Sigmoid colon (tissue), 7 donors: ENCODE data around the gene TRMT2A. TPM values are rescaled to one million over a fixed set of nuclear protein-coding genes. Genes with fewer than 3 reads are reported as not detected.

ENCODE experiments used
- DNase-seq: peaks from one replicate; pipeline ENCODE4 v3.0.0-alpha.2; 2019
- H3K27ac ChIP-seq, 4 donors: fragments of 200-600 bp; sonication (generic); one replicate each; pipeline ENCODE4 v1.5.1; 2016 to 2019; ENCODE audit warnings: mild to moderate bottlenecking in 1 of 4
- H3K27me3 ChIP-seq, 3 donors: fragments of 200-600 bp; sonication (generic); one replicate each; pipeline ENCODE4 v1.5.1; 2019; ENCODE audit warnings: mild to moderate bottlenecking in 1 of 3
- H3K36me3 ChIP-seq, 4 donors: fragments of 200-600 bp; sonication (generic); one replicate each; pipeline ENCODE4 v1.5.1; 2016 to 2019
- H3K4me1 ChIP-seq, 4 donors: fragments of 200-600 bp; sonication (generic); one replicate each; pipeline ENCODE4 v1.5.1; 2017 to 2019
- H3K4me3 ChIP-seq, 4 donors: fragments of 200-600 bp; sonication (generic); one replicate each; pipeline ENCODE4 v1.5.1; 2017 to 2019; ENCODE audit warnings: mild to moderate bottlenecking in 2 of 4, moderate library complexity in 1 of 4
- H3K9me3 ChIP-seq, 4 donors: fragments of 200-600 bp in 3 of 4; sonication (generic) in 3 of 4; one replicate each; pipeline versions ENCODE4 v1.5.1 to v1.6.1; 2013 to 2019
- EP300 ChIP-seq, 4 donors: sonication (generic); formaldehyde crosslinking; IDR thresholded peaks; one replicate each; pipeline ENCODE4 v1.6.1; 2017; ENCODE audit warnings: antibody characterized with exemption in 4 of 4
- POLR2A ChIP-seq, 2 donors: fragments of 450-650 bp; IDR thresholded peaks; one replicate each; pipeline ENCODE4 v1.6.1; 2016; ENCODE audit warnings: antibody characterized with exemption in 2 of 2, mild to moderate bottlenecking in 2 of 2, moderate library complexity in 2 of 2
- POLR2AphosphoS5 ChIP-seq, 4 donors: sonication (generic); formaldehyde crosslinking; IDR thresholded peaks; one replicate each; pipeline ENCODE4 v1.6.1; 2017; ENCODE audit warnings: antibody characterized with exemption in 4 of 4
- WGBS, 2 donors: extraction: QIAGEN DNeasy Blood & Tissue Kit; methylation state at CpG; one replicate each; pipeline ENCODE4 v1.1.7; 2013; 5-methylcytosine and 5-hydroxymethylcytosine counted together
- intact Hi-C: fragments of 100-400 bp; cut with DNase I; formaldehyde crosslinking; loops from one replicate; pipeline ENCODE4 v1.15.1; 2023
- polyA plus RNA-seq, 3 donors: library from polyadenylated mRNA; stranded (reverse); fragments of 200-250 nt; gene quantifications; one replicate each; pipeline ENCODE4 v1.2.3, GENCODE V29; 2013
- total RNA-seq, 4 donors: library from RNA; depleted of rRNA; stranded (reverse); fragments of >200 nt; gene quantifications; one replicate each; pipeline ENCODE4 v1.1.0, GENCODE V29; 2016
- TF ChIP-seq, protein P1 (sequence below), 4 experiments: fragments of 450-650 bp in 3 of 4; fragments of 200-600 bp in 1 of 4; IDR thresholded peaks; one replicate each; pipeline ENCODE4 v1.5.1; 2016 to 2019; ENCODE audit warnings: antibody characterized with exemption in 4 of 4, mild to moderate bottlenecking in 3 of 4, moderate library complexity in 2 of 4
- donor health status: healthy with polysubstance abuse.
- donor health status: Bipolar disorder and iron deficiency.
- donor health status: healthy.

The TRMT2A gene
- total and polyA plus RNA-seq, 7 donors, result 8.6 to 55.1 (median 43.7) TPM

DNA sequence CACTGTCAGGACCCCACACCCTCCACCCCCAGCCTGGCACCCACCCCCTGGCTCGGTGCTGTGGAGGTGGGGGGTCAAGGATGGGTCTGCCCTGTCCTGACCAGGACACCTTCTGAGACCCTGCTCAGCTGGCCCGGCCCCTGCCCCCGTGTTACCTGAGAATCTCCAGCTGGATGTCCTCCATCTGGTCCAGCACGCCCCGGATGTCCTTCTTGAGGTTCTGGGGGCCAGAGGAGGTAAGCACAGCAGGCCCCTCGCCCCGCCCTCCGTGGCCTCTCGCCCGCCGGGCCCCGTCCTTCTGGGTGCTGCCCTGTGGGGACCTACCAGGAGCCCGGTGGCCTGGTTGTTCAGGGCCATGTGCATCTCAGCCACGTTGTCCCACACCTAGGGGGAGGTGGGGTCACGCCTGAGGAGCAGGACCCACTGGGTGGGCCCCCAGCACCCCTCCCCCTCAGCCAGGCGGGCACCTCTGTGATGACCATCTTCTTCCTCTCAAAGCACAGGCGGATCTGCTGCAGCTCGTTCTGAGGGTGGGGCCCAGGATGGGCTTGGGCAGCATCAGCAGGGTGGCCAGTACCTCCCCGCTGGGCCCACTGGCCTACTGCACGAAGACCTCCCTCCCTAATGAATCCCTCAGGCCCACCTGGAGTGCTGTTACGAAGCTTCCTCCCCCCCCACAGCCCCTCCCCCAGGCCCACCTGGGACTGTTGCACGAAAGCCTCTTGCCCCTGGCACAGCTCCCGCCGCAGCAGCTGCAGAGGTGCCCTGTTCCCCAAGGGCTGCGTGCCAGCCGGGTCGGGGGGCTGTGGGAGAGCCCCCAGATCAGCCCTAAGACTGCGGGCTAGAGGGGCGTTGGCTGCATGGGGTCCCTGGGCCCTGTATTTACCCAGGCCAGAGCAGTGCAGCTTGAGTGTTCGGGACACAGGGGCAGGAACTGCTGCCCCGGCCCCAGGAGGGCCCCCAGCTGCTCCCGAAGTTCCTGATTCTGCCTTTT lies 32.5 kb upstream of the TRMT2A start:
- intact Hi-C loops, result no loop called here
- Histone ChIP-seq H3K36me3 (peaks cover 0 to 7% (median 0%) of the 10 kb centered on the region in 4 donors), H3K4me3 (no peak overlapping the region), H3K9me3 (no peaks in the 10 kb centered on the region), H3K27ac (no peak overlapping the region), H3K4me1 (no peaks in the 10 kb centered on the region), H3K27me3 (peaks cover 0 to 5% (median 4%) of the 10 kb centered on the region in 3 donors)
- no peak for DNase-seq
- WGBS, 2 donors, result 52 to 63% methylated on average over 32 of the region's 32 CpGs
- TF ChIP-seq EP300 (IDR thresholded peaks at IDR 0.05), result no peak
- no peak for TF ChIP-seq POLR2A (IDR thresholded peaks at IDR 0.05)
- TF ChIP-seq, protein P1, sequence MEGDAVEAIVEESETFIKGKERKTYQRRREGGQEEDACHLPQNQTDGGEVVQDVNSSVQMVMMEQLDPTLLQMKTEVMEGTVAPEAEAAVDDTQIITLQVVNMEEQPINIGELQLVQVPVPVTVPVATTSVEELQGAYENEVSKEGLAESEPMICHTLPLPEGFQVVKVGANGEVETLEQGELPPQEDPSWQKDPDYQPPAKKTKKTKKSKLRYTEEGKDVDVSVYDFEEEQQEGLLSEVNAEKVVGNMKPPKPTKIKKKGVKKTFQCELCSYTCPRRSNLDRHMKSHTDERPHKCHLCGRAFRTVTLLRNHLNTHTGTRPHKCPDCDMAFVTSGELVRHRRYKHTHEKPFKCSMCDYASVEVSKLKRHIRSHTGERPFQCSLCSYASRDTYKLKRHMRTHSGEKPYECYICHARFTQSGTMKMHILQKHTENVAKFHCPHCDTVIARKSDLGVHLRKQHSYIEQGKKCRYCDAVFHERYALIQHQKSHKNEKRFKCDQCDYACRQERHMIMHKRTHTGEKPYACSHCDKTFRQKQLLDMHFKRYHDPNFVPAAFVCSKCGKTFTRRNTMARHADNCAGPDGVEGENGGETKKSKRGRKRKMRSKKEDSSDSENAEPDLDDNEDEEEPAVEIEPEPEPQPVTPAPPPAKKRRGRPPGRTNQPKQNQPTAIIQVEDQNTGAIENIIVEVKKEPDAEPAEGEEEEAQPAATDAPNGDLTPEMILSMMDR (IDR thresholded peaks at IDR 0.05), result no peak
- no peak for TF ChIP-seq POLR2AphosphoS5 (IDR thresholded peaks at IDR 0.05)

DNA sequence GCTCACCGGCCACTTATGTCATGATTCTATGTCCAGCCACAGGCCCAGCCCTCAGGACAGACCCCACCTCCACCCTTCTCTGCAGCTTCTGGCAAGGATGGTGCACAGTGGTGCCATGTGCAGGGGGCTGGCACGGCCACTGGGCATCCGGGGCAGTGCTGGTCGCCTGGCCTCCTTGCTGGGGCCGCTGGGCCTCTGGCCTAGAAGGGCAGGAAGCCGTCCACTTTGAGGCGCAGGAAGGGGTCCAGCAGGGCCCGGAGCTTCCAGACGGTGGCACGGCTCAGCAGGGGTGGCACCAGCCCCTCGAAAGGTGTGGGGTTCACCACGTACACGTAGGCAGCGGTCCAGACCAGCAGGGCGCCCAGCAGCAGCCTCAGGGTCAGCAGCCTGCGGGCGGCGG lies 31.4 kb upstream of the TRMT2A start:
- Histone ChIP-seq H3K4me3 (no peak overlapping the region), H3K27me3 (no peaks in the 10 kb centered on the region), H3K27ac (no peak overlapping the region), H3K4me1 (no peaks in the 10 kb centered on the region), H3K36me3 (peaks cover 0 to 16% (median 0%) of the 10 kb centered on the region in 4 donors), H3K9me3 (no peaks in the 10 kb centered on the region)
- no peak for DNase-seq
- intact Hi-C loops, result no loop called here
- TF ChIP-seq POLR2A (IDR thresholded peaks at IDR 0.05) (no peak), EP300 (IDR thresholded peaks at IDR 0.05) (no peak), POLR2AphosphoS5 (IDR thresholded peaks at IDR 0.05) (no peak)
- TF ChIP-seq, protein P1 (IDR thresholded peaks at IDR 0.05), result no peak
- 89 to 91% methylated on average over 18 of the region's 18 CpGs for WGBS, 2 donors

DNA sequence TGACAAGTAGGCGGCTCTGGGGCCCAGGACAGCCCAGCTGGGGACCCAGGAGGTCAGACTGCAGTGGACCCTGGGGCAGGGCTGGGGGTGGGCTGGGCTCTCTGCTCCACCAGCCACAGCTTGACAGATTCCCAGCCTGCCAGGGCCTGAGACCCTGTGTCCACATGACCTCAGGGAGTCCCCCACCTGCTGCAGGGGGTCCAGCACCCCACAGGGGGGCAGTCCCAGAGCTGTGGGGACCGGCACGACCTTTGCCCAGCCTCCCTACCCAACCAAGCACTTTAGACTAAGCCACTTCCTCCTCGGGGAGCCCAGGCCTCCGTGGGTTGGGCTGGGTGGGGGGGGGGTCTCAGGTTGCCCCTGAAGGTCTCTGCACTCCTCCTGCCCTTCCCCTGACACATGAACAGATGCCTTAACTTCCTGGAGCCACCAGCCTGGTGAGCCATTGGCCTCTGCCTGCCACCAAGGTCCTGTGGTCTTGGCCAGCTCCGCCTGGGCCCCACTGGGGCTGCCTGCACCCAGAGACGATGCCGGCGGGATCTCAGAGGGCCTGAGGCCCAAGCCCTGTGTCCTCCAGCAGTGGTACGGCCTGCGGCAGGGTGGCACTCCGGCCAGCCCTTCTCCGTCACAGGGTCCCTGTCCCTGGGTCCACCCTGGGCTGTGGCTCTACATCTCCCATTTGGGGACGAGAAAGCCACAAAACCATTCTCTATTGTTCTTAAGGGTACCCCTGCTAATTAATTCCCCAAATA lies 30.4 kb upstream of the TRMT2A start:
- DNase-seq, result no peak
- intact Hi-C loops, result no loop called here
- TF ChIP-seq POLR2AphosphoS5 (IDR thresholded peaks at IDR 0.05), result no peak
- TF ChIP-seq, protein P1 (IDR thresholded peaks at IDR 0.05), result no peak
- TF ChIP-seq POLR2A (IDR thresholded peaks at IDR 0.05), result no peak
- TF ChIP-seq EP300 (IDR thresholded peaks at IDR 0.05), result no peak
- H3K27ac ChIP-seq, result no peak overlapping the region
- H3K36me3 ChIP-seq, result peaks cover 0 to 24% (median 0%) of the 10 kb centered on the region in 4 donors
- H3K9me3 ChIP-seq, result no peaks in the 10 kb centered on the region
- no peaks in the 10 kb centered on the region for H3K27me3 ChIP-seq
- 61 to 63% methylated on average over 14 of the region's 14 CpGs for WGBS, 2 donors
- no peak overlapping the region for H3K4me3 ChIP-seq
- H3K4me1 ChIP-seq, result no peaks in the 10 kb centered on the region

DNA sequence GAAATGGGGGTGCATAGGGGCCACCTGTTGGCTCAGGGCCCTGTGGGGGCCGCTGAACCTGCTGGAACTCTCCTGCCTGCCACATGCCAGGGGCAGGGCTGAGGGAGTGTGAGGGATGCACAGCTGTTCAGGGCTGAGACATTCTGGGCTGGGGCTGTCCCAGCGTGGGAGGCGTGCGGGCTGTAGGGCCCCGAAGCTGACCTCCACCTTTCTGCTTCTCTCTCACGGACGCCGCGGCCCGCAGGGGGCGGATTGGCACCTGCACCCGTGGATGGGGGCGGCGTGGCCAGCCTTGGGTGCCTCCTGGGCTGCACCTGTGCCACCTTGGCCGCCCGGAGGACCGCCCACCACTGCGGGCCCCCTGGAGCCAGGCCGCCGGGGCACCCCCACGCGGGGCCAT lies 29.8 kb upstream of the TRMT2A start:
- TF ChIP-seq, protein P1 (IDR thresholded peaks at IDR 0.05), result no peak
- TF ChIP-seq POLR2AphosphoS5 (IDR thresholded peaks at IDR 0.05), result no peak
- TF ChIP-seq EP300 (IDR thresholded peaks at IDR 0.05), result no peak
- no peak for TF ChIP-seq POLR2A (IDR thresholded peaks at IDR 0.05)
- Histone ChIP-seq H3K4me3 (no peak overlapping the region), H3K27ac (no peak overlapping the region), H3K27me3 (no peaks in the 10 kb centered on the region), H3K4me1 (no peaks in the 10 kb centered on the region), H3K36me3 (peaks cover 0 to 24% (median 0%) of the 10 kb centered on the region in 4 donors), H3K9me3 (no peaks in the 10 kb centered on the region)
- DNase-seq, result no peak
- intact Hi-C loops, result no loop called here
- 78 to 84% methylated on average over 22 of the region's 22 CpGs for whole genome bisulfite sequencing, 2 donors
